H9 (cell line): Measurements from ENCODE around the gene C9orf43. TPM values are rescaled to one million over a fixed set of nuclear protein-coding genes. Genes with fewer than 3 reads are reported as not detected.
"Not testable (repeated sequence)": the region's sequence is repeated elsewhere in the genome, so short reads cannot be mapped to it uniquely, and the experiment has no call there.

Experiments
- DNase-seq: peaks from one replicate; pipeline ENCODE4 v3.0.0-alpha.2; 2017
- H2AFZ ChIP-seq: one replicate; pipeline ENCODE4 v1.6.1; 2013; ENCODE audit warnings: mild to moderate bottlenecking, low read length, control low read depth, moderate library complexity
- H2AK5ac ChIP-seq: 2 replicates; pipeline ENCODE4 v1.6.1; 2013; ENCODE audit warnings: low read length, control low read depth, mixed read lengths; ENCODE audit not compliant: insufficient read length
- H2BK120ac ChIP-seq: one replicate; pipeline ENCODE4 v1.6.1; 2013; ENCODE audit warnings: low read depth, mild to moderate bottlenecking, low read length, control low read depth, inconsistent platforms; ENCODE audit not compliant: poor library complexity, severe bottlenecking
- H2BK12ac ChIP-seq: 2 replicates; pipeline ENCODE4 v1.6.1; 2013; ENCODE audit warnings: low read length, control low read depth, mixed read lengths, low read depth; ENCODE audit not compliant: insufficient read length
- H2BK15ac ChIP-seq: 2 replicates; pipeline ENCODE4 v1.6.1; 2013; ENCODE audit warnings: low read depth, low read length, control low read depth
- H2BK20ac ChIP-seq: one replicate; pipeline ENCODE4 v1.6.1; 2013; ENCODE audit warnings: low read depth, mild to moderate bottlenecking, low read length, control low read depth, inconsistent platforms; ENCODE audit not compliant: poor library complexity, severe bottlenecking
- H2BK5ac ChIP-seq: 2 replicates; pipeline ENCODE4 v1.6.1; 2013; ENCODE audit warnings: low read length, control low read depth, mixed read lengths; ENCODE audit not compliant: insufficient read length
- H3K14ac ChIP-seq: 2 replicates; pipeline ENCODE4 v1.6.1; 2013; ENCODE audit warnings: low read length, control low read depth; ENCODE audit not compliant: insufficient read depth
- H3K18ac ChIP-seq: 2 replicates; pipeline ENCODE4 v1.6.1; 2013; ENCODE audit warnings: low read depth, mild to moderate bottlenecking, mixed read lengths, low read length, control low read depth; ENCODE audit not compliant: insufficient read length
- H3K23ac ChIP-seq: 2 replicates; pipeline ENCODE4 v1.6.1; 2013; ENCODE audit warnings: low read length, control low read depth, mixed read lengths, low read depth; ENCODE audit not compliant: insufficient read length
- H3K23me2 ChIP-seq: 2 replicates; pipeline ENCODE4 v1.6.1; 2013; ENCODE audit warnings: low read depth, mild to moderate bottlenecking, mixed read lengths, low read length, control low read depth; ENCODE audit not compliant: insufficient read length, poor library complexity, severe bottlenecking
- H3K27ac ChIP-seq: 2 replicates; pipeline ENCODE4 v1.5.1; 2013; ENCODE audit warnings: low read length, control low read depth, mixed read lengths, low read depth; ENCODE audit not compliant: insufficient read length
- H3K27me3 ChIP-seq: 2 replicates; pipeline ENCODE4 v1.6.1; 2013; ENCODE audit warnings: low read length, control low read depth, inconsistent platforms; ENCODE audit not compliant: insufficient read depth
- H3K4ac ChIP-seq: 2 replicates; pipeline ENCODE4 v1.6.1; 2013; ENCODE audit warnings: low read depth, mild to moderate bottlenecking, control low read depth, inconsistent platforms, low read length, moderate library complexity
- H3K4me1 ChIP-seq: 2 replicates; pipeline ENCODE4 v1.6.1; 2013; ENCODE audit warnings: low read length, control low read depth, inconsistent platforms; ENCODE audit not compliant: insufficient read depth
- H3K4me2 ChIP-seq: 2 replicates; pipeline ENCODE4 v1.6.1; 2013; ENCODE audit warnings: low read length, control low read depth, mixed read lengths; ENCODE audit not compliant: insufficient read length, insufficient read depth
- H3K56ac ChIP-seq: 2 replicates; pipeline ENCODE4 v1.6.1; 2013; ENCODE audit warnings: low read depth, mild to moderate bottlenecking, mixed read lengths, low read length, control low read depth; ENCODE audit not compliant: insufficient read length
- H3K79me1 ChIP-seq: 2 replicates; pipeline ENCODE4 v1.6.1; 2013; ENCODE audit warnings: low read depth, mild to moderate bottlenecking, moderate library complexity, low read length, control low read depth, inconsistent platforms; ENCODE audit not compliant: insufficient read depth, poor library complexity, severe bottlenecking
- H3K79me2 ChIP-seq: 2 replicates; pipeline ENCODE4 v1.6.1; 2013; ENCODE audit warnings: low read length, control low read depth, inconsistent platforms; ENCODE audit not compliant: insufficient read depth
- H3K9ac ChIP-seq: 2 replicates; pipeline ENCODE4 v1.6.1; 2013; ENCODE audit warnings: low read length, control low read depth, mixed read lengths; ENCODE audit not compliant: insufficient read length; ENCODE audit errors: extremely low read depth
- H3K9me3 ChIP-seq: one replicate; pipeline ENCODE4 v1.6.1; 2013; ENCODE audit warnings: low read depth, low read length, inconsistent platforms; ENCODE audit not compliant: control insufficient read depth
- H3T11ph ChIP-seq: one replicate; pipeline ENCODE4 v1.6.1; 2013; ENCODE audit warnings: mild to moderate bottlenecking, low read length, control low read depth, inconsistent platforms
- H4K20me1 ChIP-seq: one replicate; pipeline ENCODE4 v1.6.1; 2013; ENCODE audit not compliant: control insufficient read depth, insufficient read length, insufficient read depth
- H4K5ac ChIP-seq: 2 replicates; pipeline ENCODE4 v1.6.1; 2013; ENCODE audit warnings: low read depth, mild to moderate bottlenecking, mixed read lengths, low read length, control low read depth; ENCODE audit not compliant: insufficient read length
- H4K8ac ChIP-seq: replicated peaks from 2 replicates; pipeline ENCODE4 v1.6.1; 2013; ENCODE audit warnings: low read length, control low read depth, mixed read lengths, low read depth; ENCODE audit not compliant: insufficient read length
- H4K91ac ChIP-seq: 2 replicates; pipeline ENCODE4 v1.6.1; 2013; ENCODE audit warnings: low read depth, mild to moderate bottlenecking, moderate library complexity, mixed read lengths, low read length, control low read depth; ENCODE audit not compliant: insufficient read length
- H3K27ac Mint-ChIP-seq, 3 experiments: 2 replicates in 2 of 3; 3 replicates in 1 of 3; pipeline ENCODE4 v1.8.0; 2020 to 2021; ENCODE audit warnings: mixed read lengths in 3 of 3, mild to moderate bottlenecking in 1 of 3, moderate library complexity in 1 of 3
- H3K27me3 Mint-ChIP-seq: 2 replicates; pipeline ENCODE4 v1.8.0; 2021; ENCODE audit warnings: low read depth, mild to moderate bottlenecking, moderate library complexity, mixed read lengths
- H3K36me3 Mint-ChIP-seq, 3 experiments: 2 replicates in 2 of 3; 3 replicates in 1 of 3; pipeline ENCODE4 v1.8.0; 2020 to 2021; ENCODE audit warnings: low read depth in 3 of 3, mixed read lengths in 3 of 3; ENCODE audit not compliant: insufficient read depth in 1 of 3
- H3K4me1 Mint-ChIP-seq, 2 experiments: 2 replicates each; pipeline ENCODE4 v1.8.0; 2020; ENCODE audit warnings: mixed read lengths in 2 of 2
- H3K4me3 Mint-ChIP-seq, 2 experiments: 2 replicates in 1 of 2; 3 replicates in 1 of 2; pipeline ENCODE4 v1.8.0; 2020 to 2021; ENCODE audit warnings: mild to moderate bottlenecking in 2 of 2, mixed read lengths in 2 of 2, moderate library complexity in 1 of 2
- H3K9me3 Mint-ChIP-seq, 2 experiments: 2 replicates in 1 of 2; 3 replicates in 1 of 2; pipeline ENCODE4 v1.8.0; 2020; ENCODE audit warnings: mild to moderate bottlenecking in 2 of 2, mixed read lengths in 2 of 2, moderate library complexity in 1 of 2
- WGBS: extraction: QIAGEN DNeasy Blood & Tissue Kit; methylation state at CpG from one replicate; pipeline ENCODE4 v1.1.7; 2013; ENCODE audit warnings: missing lambda C conversion rate, low lambda C conversion rate, mixed read lengths; ENCODE audit not compliant: insufficient read length; ENCODE audit errors: extremely low coverage; 5-methylcytosine and 5-hydroxymethylcytosine counted together
- total RNA-seq: library from RNA; stranded (reverse); gene quantifications from 2 replicates; pipeline ENCODE4 v1.2.1, GENCODE V29; 2021
- TF ChIP-seq, protein P1 (sequence below): fragments of 200-600 bp; sonication (generic); conservative IDR thresholded peaks from 3 replicates; pipeline ENCODE4 v1.8.0; 2021; ENCODE audit warnings: antibody characterized with exemption, mild to moderate bottlenecking

The C9orf43 gene
- total RNA-seq, 1 experiment from 2014 or later: 0.57 TPM

DNA sequence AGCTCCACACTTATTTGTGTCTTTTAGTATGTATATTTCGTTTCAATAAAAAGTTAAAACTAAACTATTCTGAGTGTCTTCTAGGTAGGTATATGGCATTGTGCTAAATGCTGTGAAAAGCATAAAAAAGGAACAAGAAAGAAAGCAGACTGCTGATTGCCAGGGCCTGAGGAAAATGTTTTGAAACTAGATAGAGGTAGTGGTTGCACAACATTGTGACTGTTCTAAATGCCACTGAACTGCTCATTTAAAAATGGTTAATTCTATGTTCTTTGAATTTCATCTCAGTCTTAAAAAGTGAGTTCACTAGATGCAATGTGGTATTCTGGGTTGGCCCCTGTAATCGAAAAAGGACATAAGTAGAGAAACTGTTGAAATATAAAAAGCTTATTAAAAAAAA lies 6.9 kb upstream of the C9orf43 start:
- no peak overlapping the region for H4K5ac ChIP-seq
- Mint-ChIP-seq H3K36me3 (peaks cover 7 to 20% (median 19%) of the 10 kb centered on the region in 3 experiments), H3K4me3 (no peak overlapping the region), H3K27me3 (no peaks in the 10 kb centered on the region; the same call in none of the 2 replicates), H3K27ac (no peak overlapping the region), H3K9me3 (no peaks in the 10 kb centered on the region), H3K4me1 (peaks cover 9 to 14% of the 10 kb centered on the region in 2 experiments)
- H2BK5ac ChIP-seq: no peak overlapping the region
- no peak overlapping the region for H3K14ac ChIP-seq
- no peaks in the 10 kb centered on the region for H3K4me1 ChIP-seq
- H3K79me2 ChIP-seq: no peaks in the 10 kb centered on the region
- no peak overlapping the region for H3K18ac ChIP-seq
- no peaks in the 10 kb centered on the region for H3K23me2 ChIP-seq
- H4K20me1 ChIP-seq: no peaks in the 10 kb centered on the region
- H2BK12ac ChIP-seq: no peak overlapping the region
- no peaks in the 10 kb centered on the region for H3K27me3 ChIP-seq
- TF ChIP-seq, protein P1, sequence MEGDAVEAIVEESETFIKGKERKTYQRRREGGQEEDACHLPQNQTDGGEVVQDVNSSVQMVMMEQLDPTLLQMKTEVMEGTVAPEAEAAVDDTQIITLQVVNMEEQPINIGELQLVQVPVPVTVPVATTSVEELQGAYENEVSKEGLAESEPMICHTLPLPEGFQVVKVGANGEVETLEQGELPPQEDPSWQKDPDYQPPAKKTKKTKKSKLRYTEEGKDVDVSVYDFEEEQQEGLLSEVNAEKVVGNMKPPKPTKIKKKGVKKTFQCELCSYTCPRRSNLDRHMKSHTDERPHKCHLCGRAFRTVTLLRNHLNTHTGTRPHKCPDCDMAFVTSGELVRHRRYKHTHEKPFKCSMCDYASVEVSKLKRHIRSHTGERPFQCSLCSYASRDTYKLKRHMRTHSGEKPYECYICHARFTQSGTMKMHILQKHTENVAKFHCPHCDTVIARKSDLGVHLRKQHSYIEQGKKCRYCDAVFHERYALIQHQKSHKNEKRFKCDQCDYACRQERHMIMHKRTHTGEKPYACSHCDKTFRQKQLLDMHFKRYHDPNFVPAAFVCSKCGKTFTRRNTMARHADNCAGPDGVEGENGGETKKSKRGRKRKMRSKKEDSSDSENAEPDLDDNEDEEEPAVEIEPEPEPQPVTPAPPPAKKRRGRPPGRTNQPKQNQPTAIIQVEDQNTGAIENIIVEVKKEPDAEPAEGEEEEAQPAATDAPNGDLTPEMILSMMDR: no peak
- no CpG with 5 or more reads among the region's 2 CpGs for WGBS
- no peak overlapping the region for H3T11ph ChIP-seq
- H3K27ac ChIP-seq: no peak overlapping the region
- no peak for DNase-seq
- H2AK5ac ChIP-seq: no peak overlapping the region
- no peak overlapping the region for H3K23ac ChIP-seq
- no peak overlapping the region for H2BK120ac ChIP-seq
- no peak overlapping the region for H3K4me2 ChIP-seq
- no peak overlapping the region for H2BK15ac ChIP-seq
- no peak overlapping the region for H3K9ac ChIP-seq
- H3K56ac ChIP-seq: no peak overlapping the region
- no peaks in the 10 kb centered on the region for H3K9me3 ChIP-seq
- H4K91ac ChIP-seq: no peak overlapping the region
- H3K4ac ChIP-seq: no peak overlapping the region
- no peaks in the 10 kb centered on the region for H3K79me1 ChIP-seq
- no peak overlapping the region for H2BK20ac ChIP-seq
- H4K8ac ChIP-seq: no peak overlapping the region
- no peak overlapping the region for H2AFZ ChIP-seq

DNA sequence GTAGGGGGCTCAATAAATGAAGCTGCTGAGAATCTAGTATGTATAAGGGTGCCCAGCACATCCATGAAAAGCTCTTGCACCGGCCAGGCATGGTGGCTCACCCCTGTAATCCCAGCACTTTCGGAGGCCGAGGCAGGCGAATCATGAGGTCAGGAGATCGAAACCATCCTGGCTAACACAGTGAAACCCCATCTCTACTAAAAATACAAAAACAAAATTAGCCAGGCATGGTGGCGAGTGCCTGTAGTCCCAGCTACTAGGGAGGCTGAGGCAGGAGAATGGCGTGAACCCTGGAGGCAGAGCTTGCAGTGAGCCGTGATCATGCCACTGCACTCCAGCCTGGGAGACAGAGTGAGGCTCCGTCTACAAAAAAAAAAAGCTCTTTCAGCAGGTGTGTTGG lies 4.2 kb upstream of the C9orf43 start:
- H3K27ac ChIP-seq, H2BK20ac ChIP-seq, H3K4ac ChIP-seq, H3K79me1 ChIP-seq, H3K4me1 ChIP-seq, H3K18ac ChIP-seq, H4K91ac ChIP-seq, H3K9ac ChIP-seq, H2BK120ac ChIP-seq, H2AFZ ChIP-seq, H3K9me3 Mint-ChIP-seq, H3K79me2 ChIP-seq, H4K8ac ChIP-seq, H3T11ph ChIP-seq, H2BK5ac ChIP-seq, H3K23ac ChIP-seq, H4K5ac ChIP-seq, H3K4me2 ChIP-seq, DNase-seq, H2BK12ac ChIP-seq, H3K27me3 ChIP-seq, H3K4me3 Mint-ChIP-seq, H3K9me3 ChIP-seq, H3K14ac ChIP-seq, H3K56ac ChIP-seq, H2BK15ac ChIP-seq, H4K20me1 ChIP-seq, H3K27me3 Mint-ChIP-seq, H3K27ac Mint-ChIP-seq, H2AK5ac ChIP-seq: not testable (repeated sequence)
- WGBS: no CpG with 5 or more reads among the region's 9 CpGs
- H3K23me2 ChIP-seq: peaks cover 11% of the 10 kb centered on the region
- Mint-ChIP-seq H3K36me3 (peaks cover 13 to 36% (median 30%) of the 10 kb centered on the region in 3 experiments; a peak in 6 of 7 replicates), H3K4me1 (peaks cover 13 to 18% of the 10 kb centered on the region in 2 experiments)
